ENCODE measurements around the gene BCAS4. TPM values are rescaled to one million over a fixed set of nuclear protein-coding genes. Genes with fewer than 3 reads are reported as not detected.

BCAS4 gene
- total and polyA plus RNA-seq, 2 experiments from 2014 or later, result 22.2 to 24.8 TPM

DNA sequence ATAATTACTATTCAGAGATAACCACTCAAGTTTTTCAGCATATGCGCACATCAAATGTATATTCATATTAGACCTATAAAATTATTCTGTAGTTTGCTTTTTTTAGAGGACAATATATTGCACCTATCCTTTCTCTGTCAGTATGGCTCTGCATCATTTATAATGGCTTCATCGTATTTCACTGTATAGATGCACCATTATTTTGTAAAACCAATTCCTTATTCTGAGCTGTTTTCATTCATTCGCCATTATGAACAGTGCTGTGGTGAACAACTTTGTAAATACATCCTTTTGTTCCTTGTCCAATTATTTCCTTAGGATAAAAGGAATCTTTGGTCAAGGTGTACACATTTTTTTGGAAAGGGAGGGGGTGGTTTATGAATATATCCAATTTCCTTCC, 29.2 kb upstream of the BCAS4 start:
- Histone ChIP-seq H3K4me1 (ENCODE audit: insufficient read depth) (peaks cover 22% of the 10 kb centered on the region), H3K4me3 (no peak overlapping the region), H3K79me2 (replicated peaks; ENCODE audit: insufficient read depth) (no peaks in the 10 kb centered on the region), H3K36me3 (ENCODE audit: insufficient read depth) (no peaks in the 10 kb centered on the region), H3K4me2 (no peak overlapping the region), H3K27me3 (ENCODE audit: insufficient read depth) (no peaks in the 10 kb centered on the region), H3K9me2 (ENCODE audit: insufficient read depth) (no peaks in the 10 kb centered on the region), H2AFZ (no peak overlapping the region), H3K27ac (ENCODE audit: low read depth) (no peak overlapping the region), H3F3A (replicated peaks; ENCODE audit: low read depth) (0 out of 2 replicates have a peak, but pooled peaks cover 3% of the 10 kb centered on the region), H4K20me1 (replicated peaks; ENCODE audit: insufficient read depth) (no peaks in the 10 kb centered on the region)
- Mint-ChIP-seq H3K27ac (no peak overlapping the region), H3K4me3 (no peak overlapping the region), H3K27me3 (ENCODE audit: insufficient read depth, low read depth, poor library complexity) (peaks cover 9% of the 10 kb centered on the region), H3K4me1 (peaks cover 27% of the 10 kb centered on the region), H3K36me3 (ENCODE audit: low read depth) (no peaks in the 10 kb centered on the region), H3K9me3 (no peaks in the 10 kb centered on the region)
- no peak for DNase-seq (ENCODE audit: low spot score)
- TF ChIP-seq EZH2 (IDR thresholded peaks at IDR 0.05; ENCODE audit: low read depth, unreplicated experiment), result no peak
- TF ChIP-seq, protein P1, sequence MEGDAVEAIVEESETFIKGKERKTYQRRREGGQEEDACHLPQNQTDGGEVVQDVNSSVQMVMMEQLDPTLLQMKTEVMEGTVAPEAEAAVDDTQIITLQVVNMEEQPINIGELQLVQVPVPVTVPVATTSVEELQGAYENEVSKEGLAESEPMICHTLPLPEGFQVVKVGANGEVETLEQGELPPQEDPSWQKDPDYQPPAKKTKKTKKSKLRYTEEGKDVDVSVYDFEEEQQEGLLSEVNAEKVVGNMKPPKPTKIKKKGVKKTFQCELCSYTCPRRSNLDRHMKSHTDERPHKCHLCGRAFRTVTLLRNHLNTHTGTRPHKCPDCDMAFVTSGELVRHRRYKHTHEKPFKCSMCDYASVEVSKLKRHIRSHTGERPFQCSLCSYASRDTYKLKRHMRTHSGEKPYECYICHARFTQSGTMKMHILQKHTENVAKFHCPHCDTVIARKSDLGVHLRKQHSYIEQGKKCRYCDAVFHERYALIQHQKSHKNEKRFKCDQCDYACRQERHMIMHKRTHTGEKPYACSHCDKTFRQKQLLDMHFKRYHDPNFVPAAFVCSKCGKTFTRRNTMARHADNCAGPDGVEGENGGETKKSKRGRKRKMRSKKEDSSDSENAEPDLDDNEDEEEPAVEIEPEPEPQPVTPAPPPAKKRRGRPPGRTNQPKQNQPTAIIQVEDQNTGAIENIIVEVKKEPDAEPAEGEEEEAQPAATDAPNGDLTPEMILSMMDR (conservative IDR thresholded peaks at IDR 0.05; ENCODE audit: low read depth in 2 of 2), result no peak
- TF ChIP-seq ZNF331 (CRISPR knock-in tag; IDR thresholded peaks at IDR 0.05; ENCODE audit: low read depth), result no peak
- TF ChIP-seq JUNB (IDR thresholded peaks at IDR 0.05; ENCODE audit: unreplicated experiment), result no peak
- TF ChIP-seq, protein P2, sequence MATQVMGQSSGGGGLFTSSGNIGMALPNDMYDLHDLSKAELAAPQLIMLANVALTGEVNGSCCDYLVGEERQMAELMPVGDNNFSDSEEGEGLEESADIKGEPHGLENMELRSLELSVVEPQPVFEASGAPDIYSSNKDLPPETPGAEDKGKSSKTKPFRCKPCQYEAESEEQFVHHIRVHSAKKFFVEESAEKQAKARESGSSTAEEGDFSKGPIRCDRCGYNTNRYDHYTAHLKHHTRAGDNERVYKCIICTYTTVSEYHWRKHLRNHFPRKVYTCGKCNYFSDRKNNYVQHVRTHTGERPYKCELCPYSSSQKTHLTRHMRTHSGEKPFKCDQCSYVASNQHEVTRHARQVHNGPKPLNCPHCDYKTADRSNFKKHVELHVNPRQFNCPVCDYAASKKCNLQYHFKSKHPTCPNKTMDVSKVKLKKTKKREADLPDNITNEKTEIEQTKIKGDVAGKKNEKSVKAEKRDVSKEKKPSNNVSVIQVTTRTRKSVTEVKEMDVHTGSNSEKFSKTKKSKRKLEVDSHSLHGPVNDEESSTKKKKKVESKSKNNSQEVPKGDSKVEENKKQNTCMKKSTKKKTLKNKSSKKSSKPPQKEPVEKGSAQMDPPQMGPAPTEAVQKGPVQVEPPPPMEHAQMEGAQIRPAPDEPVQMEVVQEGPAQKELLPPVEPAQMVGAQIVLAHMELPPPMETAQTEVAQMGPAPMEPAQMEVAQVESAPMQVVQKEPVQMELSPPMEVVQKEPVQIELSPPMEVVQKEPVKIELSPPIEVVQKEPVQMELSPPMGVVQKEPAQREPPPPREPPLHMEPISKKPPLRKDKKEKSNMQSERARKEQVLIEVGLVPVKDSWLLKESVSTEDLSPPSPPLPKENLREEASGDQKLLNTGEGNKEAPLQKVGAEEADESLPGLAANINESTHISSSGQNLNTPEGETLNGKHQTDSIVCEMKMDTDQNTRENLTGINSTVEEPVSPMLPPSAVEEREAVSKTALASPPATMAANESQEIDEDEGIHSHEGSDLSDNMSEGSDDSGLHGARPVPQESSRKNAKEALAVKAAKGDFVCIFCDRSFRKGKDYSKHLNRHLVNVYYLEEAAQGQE (IDR thresholded peaks at IDR 0.05; ENCODE audit: unreplicated experiment), result no peak
- TF ChIP-seq, protein P3, sequence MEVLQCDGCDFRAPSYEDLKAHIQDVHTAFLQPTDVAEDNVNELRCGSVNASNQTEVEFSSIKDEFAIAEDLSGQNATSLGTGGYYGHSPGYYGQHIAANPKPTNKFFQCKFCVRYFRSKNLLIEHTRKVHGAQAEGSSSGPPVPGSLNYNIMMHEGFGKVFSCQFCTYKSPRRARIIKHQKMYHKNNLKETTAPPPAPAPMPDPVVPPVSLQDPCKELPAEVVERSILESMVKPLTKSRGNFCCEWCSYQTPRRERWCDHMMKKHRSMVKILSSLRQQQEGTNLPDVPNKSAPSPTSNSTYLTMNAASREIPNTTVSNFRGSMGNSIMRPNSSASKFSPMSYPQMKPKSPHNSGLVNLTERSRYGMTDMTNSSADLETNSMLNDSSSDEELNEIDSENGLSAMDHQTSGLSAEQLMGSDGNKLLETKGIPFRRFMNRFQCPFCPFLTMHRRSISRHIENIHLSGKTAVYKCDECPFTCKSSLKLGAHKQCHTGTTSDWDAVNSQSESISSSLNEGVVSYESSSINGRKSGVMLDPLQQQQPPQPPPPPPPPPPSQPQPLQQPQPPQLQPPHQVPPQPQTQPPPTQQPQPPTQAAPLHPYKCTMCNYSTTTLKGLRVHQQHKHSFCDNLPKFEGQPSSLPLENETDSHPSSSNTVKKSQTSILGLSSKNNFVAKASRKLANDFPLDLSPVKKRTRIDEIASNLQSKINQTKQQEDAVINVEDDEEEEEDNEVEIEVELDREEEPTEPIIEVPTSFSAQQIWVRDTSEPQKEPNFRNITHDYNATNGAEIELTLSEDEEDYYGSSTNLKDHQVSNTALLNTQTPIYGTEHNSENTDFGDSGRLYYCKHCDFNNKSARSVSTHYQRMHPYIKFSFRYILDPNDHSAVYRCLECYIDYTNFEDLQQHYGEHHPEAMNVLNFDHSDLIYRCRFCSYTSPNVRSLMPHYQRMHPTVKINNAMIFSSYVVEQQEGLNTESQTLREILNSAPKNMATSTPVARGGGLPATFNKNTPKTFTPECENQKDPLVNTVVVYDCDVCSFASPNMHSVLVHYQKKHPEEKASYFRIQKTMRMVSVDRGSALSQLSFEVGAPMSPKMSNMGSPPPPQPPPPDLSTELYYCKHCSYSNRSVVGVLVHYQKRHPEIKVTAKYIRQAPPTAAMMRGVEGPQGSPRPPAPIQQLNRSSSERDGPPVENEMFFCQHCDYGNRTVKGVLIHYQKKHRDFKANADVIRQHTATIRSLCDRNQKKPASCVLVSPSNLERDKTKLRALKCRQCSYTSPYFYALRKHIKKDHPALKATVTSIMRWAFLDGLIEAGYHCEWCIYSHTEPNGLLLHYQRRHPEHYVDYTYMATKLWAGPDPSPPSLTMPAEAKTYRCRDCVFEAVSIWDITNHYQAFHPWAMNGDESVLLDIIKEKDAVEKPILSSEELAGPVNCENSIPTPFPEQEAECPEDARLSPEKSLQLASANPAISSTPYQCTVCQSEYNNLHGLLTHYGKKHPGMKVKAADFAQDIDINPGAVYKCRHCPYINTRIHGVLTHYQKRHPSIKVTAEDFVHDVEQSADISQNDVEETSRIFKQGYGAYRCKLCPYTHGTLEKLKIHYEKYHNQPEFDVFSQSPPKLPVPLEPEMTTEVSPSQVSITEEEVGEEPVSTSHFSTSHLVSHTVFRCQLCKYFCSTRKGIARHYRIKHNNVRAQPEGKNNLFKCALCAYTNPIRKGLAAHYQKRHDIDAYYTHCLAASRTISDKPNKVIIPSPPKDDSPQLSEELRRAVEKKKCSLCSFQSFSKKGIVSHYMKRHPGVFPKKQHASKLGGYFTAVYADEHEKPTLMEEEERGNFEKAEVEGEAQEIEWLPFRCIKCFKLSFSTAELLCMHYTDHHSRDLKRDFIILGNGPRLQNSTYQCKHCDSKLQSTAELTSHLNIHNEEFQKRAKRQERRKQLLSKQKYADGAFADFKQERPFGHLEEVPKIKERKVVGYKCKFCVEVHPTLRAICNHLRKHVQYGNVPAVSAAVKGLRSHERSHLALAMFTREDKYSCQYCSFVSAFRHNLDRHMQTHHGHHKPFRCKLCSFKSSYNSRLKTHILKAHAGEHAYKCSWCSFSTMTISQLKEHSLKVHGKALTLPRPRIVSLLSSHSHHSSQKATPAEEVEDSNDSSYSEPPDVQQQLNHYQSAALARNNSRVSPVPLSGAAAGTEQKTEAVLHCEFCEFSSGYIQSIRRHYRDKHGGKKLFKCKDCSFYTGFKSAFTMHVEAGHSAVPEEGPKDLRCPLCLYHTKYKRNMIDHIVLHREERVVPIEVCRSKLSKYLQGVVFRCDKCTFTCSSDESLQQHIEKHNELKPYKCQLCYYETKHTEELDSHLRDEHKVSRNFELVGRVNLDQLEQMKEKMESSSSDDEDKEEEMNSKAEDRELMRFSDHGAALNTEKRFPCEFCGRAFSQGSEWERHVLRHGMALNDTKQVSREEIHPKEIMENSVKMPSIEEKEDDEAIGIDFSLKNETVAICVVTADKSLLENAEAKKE (CRISPR knock-in tag; IDR thresholded peaks at IDR 0.05), result no peak
- TF ChIP-seq ZNF114 (CRISPR knock-in tag; IDR thresholded peaks at IDR 0.05), result no peak
- TF ChIP-seq CREB1 (CRISPR knock-in tag; IDR thresholded peaks at IDR 0.05; ENCODE audit: low read depth), result no peak
- no peak for TF ChIP-seq NANOG (IDR thresholded peaks at IDR 0.05; ENCODE audit: borderline replicate concordance)
- no peak for ATAC-seq

Data from GM23338 (cell line).